Kidney epithelial cell (primary cell): ENCODE measurements around the gene PPP1R16B. TPM values are rescaled to one million over a fixed set of nuclear protein-coding genes. Genes with fewer than 3 reads are reported as not detected.

Experiments
- DNase-seq: peaks from one replicate; pipeline ENCODE4 v3.0.0-alpha.2; 2010; ENCODE audit warnings: low read depth
- H3K27me3 ChIP-seq: 2 replicates; pipeline ENCODE4 v1.6.0; 2011; ENCODE audit warnings: low read length; ENCODE audit not compliant: control insufficient read depth, insufficient read depth
- H3K36me3 ChIP-seq: 2 replicates; pipeline ENCODE4 v1.5.1; 2011; ENCODE audit warnings: low read length; ENCODE audit not compliant: control insufficient read depth, insufficient read depth
- H3K4me3 ChIP-seq: 2 replicates; pipeline ENCODE4 v1.5.1; 2011; ENCODE audit warnings: low read depth, mild to moderate bottlenecking, control low read depth, low read length
- CTCF ChIP-seq: IDR thresholded peaks from 2 replicates; pipeline ENCODE4 v1.5.1; 2011; ENCODE audit warnings: mild to moderate bottlenecking, moderate library complexity, low read length, control low read depth, inconsistent platforms; ENCODE audit not compliant: insufficient read depth, poor library complexity, severe bottlenecking
- total RNA-seq: library from RNA; depleted of rRNA; stranded (reverse); fragments of >200 nt; gene quantifications from 2 replicates; pipeline ENCODE4 v1.2.3, GENCODE V29; 2015

PPP1R16B gene
- total RNA-seq, 1 donor from 2014 or later, result 0.13 TPM

GRCh38 chr20:38907918-38908677 lies 102.6 kb downstream of the PPP1R16B start:
- Histone ChIP-seq H3K27me3 (no peaks in the 10 kb centered on the region), H3K4me3 (no peak overlapping the region), H3K36me3 (no peaks in the 10 kb centered on the region)
- no peak for TF ChIP-seq CTCF
- no peak for DNase-seq

GRCh38 chr20:38915355-38915754 lies 109.9 kb downstream of the PPP1R16B start:
- Histone ChIP-seq H3K36me3 (no peaks in the 10 kb centered on the region), H3K27me3 (peaks cover 15% of the 10 kb centered on the region), H3K4me3 (no peak overlapping the region)
- no peak for DNase-seq
- no peak for TF ChIP-seq CTCF

- H3K36me3 ChIP-seq, result no peaks in the 10 kb centered on the region
- peaks cover 27% of the 10 kb centered on the region for H3K27me3 ChIP-seq
- no peak for DNase-seq
- H3K4me3 ChIP-seq, result no peak overlapping the region
- no peak for TF ChIP-seq CTCF
Measured at GRCh38 chr20:38917657-38918056, 112.2 kb downstream of the PPP1R16B start.

GRCh38 chr20:38918172-38918571 lies 112.7 kb downstream of the PPP1R16B start:
- no peak for DNase-seq
- H3K4me3 ChIP-seq, result no peak overlapping the region
- H3K27me3 ChIP-seq, result peaks cover 27% of the 10 kb centered on the region
- no peak for TF ChIP-seq CTCF
- no peaks in the 10 kb centered on the region for H3K36me3 ChIP-seq

- no peak for TF ChIP-seq CTCF
- DNase-seq, result no peak
Measured at GRCh38 chr20:38919683-38920082, 114.2 kb downstream of the PPP1R16B start.

GRCh38 chr20:38920411-38920810 lies 114.9 kb downstream of the PPP1R16B start:
- H3K27me3 ChIP-seq, result peaks cover 27% of the 10 kb centered on the region
- no peaks in the 10 kb centered on the region for H3K36me3 ChIP-seq
- DNase-seq, result no peak
- H3K4me3 ChIP-seq, result no peak overlapping the region
- no peak for TF ChIP-seq CTCF

More at GRCh38 chr20:38919683-38920082, 114.2 kb downstream of the PPP1R16B start:
- no peak overlapping the region for H3K4me3 ChIP-seq
- no peaks in the 10 kb centered on the region for H3K36me3 ChIP-seq
- peaks cover 27% of the 10 kb centered on the region for H3K27me3 ChIP-seq
